Calu3 (cell line): ENCODE measurements around the gene MICAL3. TPM values are rescaled to one million over a fixed set of nuclear protein-coding genes. Genes with fewer than 3 reads are reported as not detected.
"Not testable (repeated sequence)": the region's sequence is repeated elsewhere in the genome, so short reads cannot be mapped to it uniquely, and the experiment has no call there.

Source experiments
- BruUV-seq: library from RNA; stranded (reverse); fragments of 400-500 nt; replicated peaks from 2 replicates; lab custom pipeline; 2021; lab: Mats Ljungman, UMichigan
- CTCF ChIA-PET: fragments of 300-600 bp; sonication (Branson Sonifier 250); formaldehyde crosslinking; loops from one replicate; lab custom pipeline; 2022; ENCODE audit warnings: antibody characterized with exemption; lab: Charles Lee
- DNase-seq: peaks from one replicate; pipeline ENCODE4 v3.0.0; 2022
- H3K27ac Mint-ChIP-seq: one replicate; pipeline ENCODE4 v1.8.0; 2022; ENCODE audit warnings: mixed read lengths; ENCODE audit not compliant: unreplicated experiment
- H3K27me3 Mint-ChIP-seq: one replicate; pipeline ENCODE4 v1.8.0; 2022; ENCODE audit warnings: mixed read lengths; ENCODE audit not compliant: unreplicated experiment
- H3K36me3 Mint-ChIP-seq: one replicate; pipeline ENCODE4 v1.8.0; 2022; ENCODE audit warnings: mild to moderate bottlenecking, moderate library complexity, mixed read lengths; ENCODE audit not compliant: insufficient read depth, unreplicated experiment
- H3K4me1 Mint-ChIP-seq: one replicate; pipeline ENCODE4 v1.8.0; 2022; ENCODE audit warnings: mild to moderate bottlenecking, low read depth, mixed read lengths; ENCODE audit not compliant: unreplicated experiment
- H3K4me3 Mint-ChIP-seq: one replicate; pipeline ENCODE4 v1.8.0; 2022; ENCODE audit warnings: mild to moderate bottlenecking, low read depth, moderate library complexity, mixed read lengths; ENCODE audit not compliant: unreplicated experiment
- H3K9me3 Mint-ChIP-seq: one replicate; pipeline ENCODE4 v1.8.0; 2022; ENCODE audit warnings: low read depth, mixed read lengths; ENCODE audit not compliant: unreplicated experiment
- intact Hi-C: fragments of 100-400 bp; cut with micrococcal nuclease; formaldehyde crosslinking; loops from one replicate; pipeline ENCODE4 v1.10.0; 2022; ENCODE audit not compliant: unreplicated experiment
- total RNA-seq: library from RNA; stranded (reverse); gene quantifications from 2 replicates; pipeline ENCODE4 v1.2.3, GENCODE V29; 2022
- TF ChIP-seq, protein P1 (sequence below): fragments of 200-600 bp; IDR thresholded peaks from one replicate; pipeline ENCODE4 v1.8.0; 2022; ENCODE audit warnings: antibody characterized with exemption; ENCODE audit not compliant: unreplicated experiment

The MICAL3 gene
- total RNA-seq, 1 experiment from 2014 or later, result 60.6 TPM

DNA sequence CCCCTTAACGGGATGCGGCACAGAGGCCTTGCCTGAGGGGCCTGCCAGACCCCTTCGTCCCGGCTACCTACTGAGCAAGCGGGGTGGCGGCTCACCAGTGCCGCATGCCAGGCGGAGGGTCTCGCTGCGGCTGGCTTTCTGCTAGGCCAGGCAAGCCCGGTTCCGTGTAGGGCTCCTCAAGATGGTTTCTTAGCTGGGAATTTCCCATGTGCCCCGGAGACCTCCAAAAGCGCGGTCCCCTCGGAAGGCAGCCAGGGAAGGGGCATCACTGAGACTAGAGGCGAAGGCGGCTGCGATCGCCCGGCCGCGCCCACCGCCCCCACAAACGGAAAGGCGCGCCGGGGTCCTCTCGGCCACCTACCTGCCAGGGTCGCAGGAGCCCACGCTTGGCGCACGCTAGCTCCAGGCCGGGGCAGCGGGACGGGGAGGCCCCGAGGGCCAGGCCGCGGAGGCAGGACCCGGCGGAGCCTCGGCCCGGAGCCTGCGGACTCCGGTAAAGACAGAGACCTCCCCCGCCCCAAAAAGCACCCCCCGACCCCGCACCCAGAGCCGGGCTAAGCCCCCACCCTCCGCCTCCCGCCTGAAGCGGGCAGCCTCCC is 23.8 kb downstream of the MICAL3 start:
- peak overlapping the region; percentile 70 for H3K4me3 Mint-ChIP-seq
- TF ChIP-seq, protein P1, sequence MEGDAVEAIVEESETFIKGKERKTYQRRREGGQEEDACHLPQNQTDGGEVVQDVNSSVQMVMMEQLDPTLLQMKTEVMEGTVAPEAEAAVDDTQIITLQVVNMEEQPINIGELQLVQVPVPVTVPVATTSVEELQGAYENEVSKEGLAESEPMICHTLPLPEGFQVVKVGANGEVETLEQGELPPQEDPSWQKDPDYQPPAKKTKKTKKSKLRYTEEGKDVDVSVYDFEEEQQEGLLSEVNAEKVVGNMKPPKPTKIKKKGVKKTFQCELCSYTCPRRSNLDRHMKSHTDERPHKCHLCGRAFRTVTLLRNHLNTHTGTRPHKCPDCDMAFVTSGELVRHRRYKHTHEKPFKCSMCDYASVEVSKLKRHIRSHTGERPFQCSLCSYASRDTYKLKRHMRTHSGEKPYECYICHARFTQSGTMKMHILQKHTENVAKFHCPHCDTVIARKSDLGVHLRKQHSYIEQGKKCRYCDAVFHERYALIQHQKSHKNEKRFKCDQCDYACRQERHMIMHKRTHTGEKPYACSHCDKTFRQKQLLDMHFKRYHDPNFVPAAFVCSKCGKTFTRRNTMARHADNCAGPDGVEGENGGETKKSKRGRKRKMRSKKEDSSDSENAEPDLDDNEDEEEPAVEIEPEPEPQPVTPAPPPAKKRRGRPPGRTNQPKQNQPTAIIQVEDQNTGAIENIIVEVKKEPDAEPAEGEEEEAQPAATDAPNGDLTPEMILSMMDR, result no peak
- DNase-seq, result peak; percentile 34
- intact Hi-C loops, result loop anchor here (2.0 to 10.0 kb wide), 3 partner anchors 62 to 166 kb away; partner anchors contain the start of gene PEX26
- H3K27me3 Mint-ChIP-seq, result no peaks in the 10 kb centered on the region
- peaks cover 26% of the 10 kb centered on the region for H3K36me3 Mint-ChIP-seq
- CTCF ChIA-PET, result interaction anchor here (0.6 to 2.3 kb wide), 5 partner anchors 16 to 77 kb away, joined by 3 to 24 read pairs (median 4); partner anchors contain the start of gene PEX26
- H3K9me3 Mint-ChIP-seq, result no peaks in the 10 kb centered on the region
- H3K27ac Mint-ChIP-seq, result peak overlapping the region; percentile 31
- BruUV-seq, result no TSS peak
- peaks cover 36% of the 10 kb centered on the region for H3K4me1 Mint-ChIP-seq

DNA sequence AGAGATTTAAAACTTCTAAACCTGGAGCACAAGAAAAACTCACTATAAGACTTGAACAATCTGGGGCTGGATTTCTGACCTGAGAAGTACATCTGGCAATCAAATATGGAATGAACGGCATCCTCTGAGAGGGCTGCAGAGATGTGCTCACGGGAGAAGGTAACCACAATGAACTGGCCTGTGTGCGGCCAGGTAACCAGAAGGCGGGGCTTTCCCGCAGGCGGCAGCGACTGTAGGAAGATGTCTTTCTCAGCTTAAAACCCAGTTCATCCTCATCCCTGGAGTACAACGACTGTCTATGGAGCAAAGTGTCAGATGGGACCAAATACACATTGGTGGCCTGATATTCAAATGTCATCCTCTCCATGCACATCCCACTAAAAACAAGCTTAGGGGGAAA is 24.5 kb downstream of the MICAL3 start:
- Mint-ChIP-seq H3K4me3 (peak overlapping the region; percentile 70), H3K27ac (peak overlapping the region; percentile 31), H3K27me3 (no peaks in the 10 kb centered on the region), H3K4me1 (peaks cover 36% of the 10 kb centered on the region), H3K36me3 (peaks cover 26% of the 10 kb centered on the region), H3K9me3 (no peaks in the 10 kb centered on the region)
- CTCF ChIA-PET, result interaction anchor here (0.6 to 2.3 kb wide), 6 partner anchors 17 to 87 kb away, joined by 3 to 24 read pairs (median 4); partner anchors contain the start of gene PEX26
- intact Hi-C loops, result loop anchor here (2.0 to 10.0 kb wide), 3 partner anchors 62 to 165 kb away; partner anchors contain the start of gene PEX26
- no TSS peak for BruUV-seq
- TF ChIP-seq, protein P1, result no peak
- peak; percentile 28 for DNase-seq

DNA sequence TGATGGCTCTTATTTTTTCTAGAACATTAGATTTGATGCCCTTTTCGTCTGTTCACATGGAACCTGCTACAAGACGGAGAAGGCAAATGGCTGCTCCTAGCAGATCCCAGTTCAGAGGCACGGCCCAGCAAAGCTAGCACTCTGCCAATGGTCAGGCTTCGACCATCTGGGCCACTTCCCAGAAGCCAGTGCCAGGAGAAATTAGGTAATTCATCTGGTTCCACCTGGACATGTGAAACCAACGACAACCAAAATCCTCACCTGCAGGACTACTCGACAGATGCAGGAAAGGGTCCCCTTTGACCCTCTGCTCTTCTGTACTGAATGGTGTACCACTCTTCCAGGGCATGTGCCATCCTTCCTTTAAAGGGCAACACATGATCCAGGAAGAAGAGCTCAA is 25.4 kb downstream of the MICAL3 start:
- Mint-ChIP-seq H3K4me3 (no peak overlapping the region), H3K27me3 (no peaks in the 10 kb centered on the region), H3K4me1 (peaks cover 36% of the 10 kb centered on the region), H3K9me3 (no peaks in the 10 kb centered on the region), H3K27ac (no peak overlapping the region), H3K36me3 (peaks cover 26% of the 10 kb centered on the region)
- no TSS peak for BruUV-seq
- CTCF ChIA-PET, result interaction anchor here (1.8 to 2.3 kb wide), 2 partner anchors 77 to 79 kb away, joined by 9 to 24 read pairs; partner anchors contain the start of gene PEX26
- TF ChIP-seq, protein P1, result no peak
- intact Hi-C loops, result no loop called here
- DNase-seq, result no peak

DNA sequence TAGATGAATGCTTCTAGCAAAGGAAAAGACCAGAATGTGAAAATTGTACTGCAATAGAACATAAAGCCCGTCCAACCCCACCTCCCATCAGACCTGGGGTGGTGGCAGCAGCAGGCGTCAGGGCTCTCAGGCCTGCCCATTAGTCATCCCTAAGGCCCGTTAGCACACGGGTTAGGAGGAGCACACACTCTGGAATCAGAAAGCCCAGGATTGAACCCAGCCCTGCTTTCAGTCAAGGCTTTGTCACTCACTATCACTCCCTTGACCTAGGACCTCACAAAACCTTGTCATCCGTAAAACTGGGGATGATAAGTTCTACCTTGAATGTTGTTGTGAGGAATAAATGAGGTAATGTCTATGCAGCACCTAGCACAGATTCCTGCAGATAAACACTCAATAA is 26.9 kb downstream of the MICAL3 start:
- BruUV-seq, result no TSS peak
- Mint-ChIP-seq H3K36me3 (peaks cover 26% of the 10 kb centered on the region), H3K27me3 (no peaks in the 10 kb centered on the region), H3K4me3 (no peak overlapping the region), H3K4me1 (peaks cover 36% of the 10 kb centered on the region), H3K27ac (no peak overlapping the region), H3K9me3 (no peaks in the 10 kb centered on the region)
- intact Hi-C loops, result no loop called here
- TF ChIP-seq, protein P1, result no peak
- no peak for DNase-seq
- CTCF ChIA-PET, result interaction anchor here (0.7 kb wide), 1 partner anchor 39 kb away, joined by 3 read pairs; no protein-coding TSS in a partner anchor

DNA sequence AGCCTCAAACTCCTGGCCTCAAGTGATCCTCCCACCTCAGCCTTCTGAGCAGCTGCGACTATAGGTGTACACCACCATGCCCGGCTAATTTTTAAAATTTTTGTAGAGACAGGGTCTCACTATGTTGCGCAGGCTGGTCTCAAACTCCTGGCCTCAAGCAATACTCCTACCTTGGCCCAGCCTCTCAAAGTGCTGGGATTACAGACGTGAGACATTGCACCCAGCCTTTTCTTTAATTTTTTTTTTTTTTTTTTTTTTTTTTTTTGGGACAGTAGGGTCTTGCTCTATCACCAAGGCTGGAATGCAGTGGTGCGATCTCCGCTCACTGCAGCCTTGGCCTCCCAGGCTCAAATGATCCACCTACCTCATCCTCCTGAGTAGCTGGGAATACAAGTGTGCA is 29.1 kb downstream of the MICAL3 start:
- H3K4me1 Mint-ChIP-seq, result peaks cover 25% of the 10 kb centered on the region
- H3K27ac Mint-ChIP-seq, H3K36me3 Mint-ChIP-seq: not testable (repeated sequence)

More for the DNA sequence above, 29.1 kb downstream of the MICAL3 start:
- H3K9me3 Mint-ChIP-seq, DNase-seq, H3K4me3 Mint-ChIP-seq, H3K27me3 Mint-ChIP-seq, intact Hi-C loops, BruUV-seq: not testable (repeated sequence)
- CTCF ChIA-PET, result interaction anchor here (0.7 kb wide), 1 partner anchor 33 kb away, joined by 8 read pairs; no protein-coding TSS in a partner anchor
